ENCODE data around the gene NGEF.
"Not testable (repeated sequence)": the region's sequence is repeated elsewhere in the genome, so short reads cannot be mapped to it uniquely, and the experiment has no call there.

NGEF gene

GRCh38 chr2:233019610-233020009, 6.6 kb upstream of the NGEF start:
- DNase-seq = not testable (repeated sequence)

GRCh38 chr2:233017947-233018346, 4.9 kb upstream of the NGEF start:
- DNase-seq = no peak

- no peak for DNase-seq
Measured at GRCh38 chr2:233015019-233015645, 2.1 kb upstream of the NGEF start.

GRCh38 chr2:233013650-233014049, 594 bp upstream of the NGEF start:
- no peak for DNase-seq

GRCh38 chr2:233012301-233012971, 620 bp downstream of the NGEF start:
- DNase-seq = no peak

- DNase-seq = no peak
Measured at GRCh38 chr2:233011702-233012131, 1.3 kb downstream of the NGEF start.

GRCh38 chr2:233011268-233011650, 1.8 kb downstream of the NGEF start:
- no peak for DNase-seq

- DNase-seq = no peak
Measured at GRCh38 chr2:233010569-233011267, 2.3 kb downstream of the NGEF start.

GRCh38 chr2:233009661-233010060, 3.4 kb downstream of the NGEF start:
- DNase-seq = no peak

GRCh38 chr2:233007739-233008138, 5.3 kb downstream of the NGEF start:
- DNase-seq = no peak

GRCh38 chr2:233007270-233007669, 5.8 kb downstream of the NGEF start:
- DNase-seq = no peak

GRCh38 chr2:233006648-233007047, 6.4 kb downstream of the NGEF start:
- DNase-seq = no peak

GRCh38 chr2:233005096-233005495, 8.0 kb downstream of the NGEF start:
- DNase-seq = no peak

GRCh38 chr2:233003658-233004555, 9.1 kb downstream of the NGEF start:
- DNase-seq = no peak

- DNase-seq = no peak
Measured at GRCh38 chr2:233002829-233003657, 10.0 kb downstream of the NGEF start.

GRCh38 chr2:233000886-233001750, 11.9 kb downstream of the NGEF start:
- no peak for DNase-seq

- DNase-seq = no peak
Measured at GRCh38 chr2:232999354-232999753, 13.7 kb downstream of the NGEF start.

GRCh38 chr2:232998666-232998985, 14.4 kb downstream of the NGEF start:
- DNase-seq = no peak

GRCh38 chr2:232997749-232998665, 15.0 kb downstream of the NGEF start:
- DNase-seq = no peak

- DNase-seq = no peak
Measured at GRCh38 chr2:232994446-232994845, 18.6 kb downstream of the NGEF start.

Data from amniotic stem cell (primary cell).